Measurements from ENCODE around the gene CNTLN.
"Not testable (repeated sequence)": the region's sequence is repeated elsewhere in the genome, so short reads cannot be mapped to it uniquely, and the experiment has no call there.

Gene CNTLN

DNA sequence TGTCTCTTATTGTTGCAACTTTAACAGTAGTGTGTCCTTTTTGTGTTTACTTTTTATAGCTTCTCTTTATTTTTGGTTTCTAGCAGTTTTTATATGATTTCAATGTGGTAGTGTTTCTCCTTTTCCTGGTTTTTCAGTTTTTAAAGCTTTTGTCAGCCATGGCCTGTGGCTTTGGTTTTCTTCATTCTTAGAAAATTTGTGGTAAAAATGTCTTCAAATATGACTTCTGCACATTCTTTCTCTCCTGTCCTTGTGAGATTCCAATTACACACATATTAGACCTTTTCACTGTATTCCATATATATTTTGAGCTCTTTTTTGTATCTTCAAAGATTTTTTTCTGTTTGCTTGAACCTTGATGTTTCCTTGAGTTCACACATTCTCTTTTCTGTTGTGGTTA lies 180.5 kb downstream of the CNTLN start:
- no peak for DNase-seq

DNA sequence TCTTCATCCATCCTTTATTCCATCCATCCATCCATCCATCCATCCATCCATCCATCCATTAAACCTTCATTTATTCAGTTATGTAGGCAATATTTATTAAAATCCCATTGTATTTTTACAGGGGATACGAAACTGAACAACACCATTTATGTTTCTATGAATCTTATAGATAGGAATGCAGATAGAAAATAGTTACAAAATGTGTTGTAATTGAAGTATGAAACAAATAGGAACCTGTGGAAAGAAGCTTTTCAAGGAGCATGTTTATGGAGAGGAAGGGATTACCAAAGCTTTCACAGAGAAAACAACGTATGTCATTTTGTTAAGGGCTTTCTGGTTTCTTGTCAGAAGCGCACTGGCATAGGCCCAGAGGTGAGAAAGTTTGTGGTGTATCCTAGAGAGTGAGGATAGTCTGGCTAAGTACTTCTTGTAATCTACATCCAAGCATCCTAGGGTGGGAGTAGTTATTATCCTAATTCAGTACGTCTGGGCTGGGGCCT lies 184.0 kb downstream of the CNTLN start:
- DNase-seq = no peak

DNA sequence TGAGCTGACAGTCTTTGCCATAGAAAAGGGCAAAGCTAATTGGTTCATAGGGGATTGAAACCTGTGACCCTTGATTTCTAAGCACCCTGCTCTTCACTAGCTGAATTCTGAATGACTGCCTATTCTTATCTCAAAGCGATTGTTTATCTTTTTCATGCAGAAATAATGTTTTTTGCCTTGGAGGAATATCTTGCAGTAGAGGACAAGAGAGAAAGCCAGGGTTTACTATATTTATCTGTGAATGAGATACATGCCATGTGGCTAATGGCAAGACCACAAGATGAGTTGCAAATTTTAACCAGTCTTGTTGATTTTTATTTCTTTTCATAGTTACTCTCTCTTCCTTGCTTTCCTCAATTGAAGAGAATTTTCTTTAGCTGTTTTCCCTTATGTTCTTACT lies 185.0 kb downstream of the CNTLN start:
- DNase-seq = no peak

DNA sequence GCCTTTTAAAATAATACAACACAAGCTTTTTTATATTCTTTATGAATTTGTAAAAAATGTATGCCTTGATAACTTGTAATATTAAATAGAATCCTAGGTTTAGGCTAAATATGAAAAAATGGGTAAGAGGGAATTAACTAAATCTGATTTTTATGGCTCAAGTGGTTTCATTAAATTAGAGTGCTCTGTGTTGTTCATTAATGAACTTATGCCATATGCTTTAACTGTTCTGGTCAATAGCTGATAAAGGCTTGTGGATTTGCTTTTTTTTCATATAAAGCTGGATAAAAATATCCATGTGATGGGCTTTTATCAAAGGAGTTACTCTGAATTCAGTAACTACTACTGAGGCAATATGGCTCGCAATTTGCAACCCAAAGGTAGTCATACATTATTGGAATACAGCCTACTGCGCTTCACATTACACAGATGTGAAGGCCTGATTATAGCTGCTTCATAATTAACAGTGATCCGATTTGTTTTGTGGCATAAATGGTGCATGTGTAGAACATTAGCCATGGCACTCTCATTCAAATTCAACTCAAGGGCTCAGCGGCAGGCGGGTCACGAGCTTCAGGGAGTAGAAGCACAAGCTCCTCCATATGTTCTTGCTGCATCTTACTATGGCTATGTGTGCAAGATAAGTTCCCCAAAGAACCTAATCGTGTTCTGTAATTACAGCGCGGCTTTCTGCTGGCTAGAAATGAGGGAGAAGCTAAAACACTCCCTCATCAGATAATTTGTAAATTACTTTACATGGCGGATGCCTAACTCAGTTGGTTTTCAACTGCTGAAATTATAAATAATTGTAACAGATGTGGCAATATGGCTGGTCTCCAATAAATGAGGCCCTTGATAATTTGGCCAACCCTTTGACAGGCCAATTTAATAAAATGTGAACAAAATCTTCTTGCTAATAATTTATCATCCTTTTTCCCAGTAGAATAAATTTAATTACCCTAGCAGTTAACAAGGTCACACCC lies 188.3 kb downstream of the CNTLN start:
- no peak for DNase-seq

DNA sequence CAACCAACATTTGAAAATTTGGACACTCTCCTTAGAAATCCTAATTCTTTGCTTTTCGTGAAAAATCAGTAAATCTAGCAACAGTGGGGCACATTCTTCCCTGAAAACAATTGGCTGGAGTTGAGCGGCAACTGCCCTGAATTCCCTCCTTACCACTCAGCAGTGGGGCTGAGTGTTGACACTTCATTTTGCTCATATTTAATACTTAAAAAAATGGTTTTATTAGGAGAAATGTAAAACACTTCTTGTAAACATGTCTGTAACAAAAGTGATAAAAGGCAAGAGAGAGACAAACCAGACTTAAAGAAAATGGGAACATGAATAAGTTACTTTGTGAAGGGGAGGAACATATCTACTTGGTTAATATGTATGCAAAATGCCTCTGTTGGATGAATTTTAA lies 193.5 kb downstream of the CNTLN start:
- no peak for DNase-seq

DNA sequence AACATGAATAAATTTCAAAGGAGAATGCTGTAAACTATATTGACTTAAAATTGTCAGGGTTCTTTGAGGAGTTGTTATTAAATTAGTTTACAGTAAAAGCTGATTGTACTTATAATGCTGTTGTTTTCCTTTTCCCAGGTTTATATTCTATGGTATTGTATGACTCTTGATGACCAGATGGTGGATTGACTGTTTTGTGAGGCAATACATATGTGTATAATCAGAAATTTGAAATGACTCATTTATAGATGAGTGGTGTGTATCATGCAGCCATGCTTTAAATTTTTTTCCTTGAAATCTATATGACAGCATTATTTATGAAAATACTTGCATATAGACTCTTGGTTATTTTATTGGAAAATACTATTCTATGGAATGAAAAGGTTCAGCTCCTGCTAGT lies 195.3 kb downstream of the CNTLN start:
- DNase-seq = no peak

DNA sequence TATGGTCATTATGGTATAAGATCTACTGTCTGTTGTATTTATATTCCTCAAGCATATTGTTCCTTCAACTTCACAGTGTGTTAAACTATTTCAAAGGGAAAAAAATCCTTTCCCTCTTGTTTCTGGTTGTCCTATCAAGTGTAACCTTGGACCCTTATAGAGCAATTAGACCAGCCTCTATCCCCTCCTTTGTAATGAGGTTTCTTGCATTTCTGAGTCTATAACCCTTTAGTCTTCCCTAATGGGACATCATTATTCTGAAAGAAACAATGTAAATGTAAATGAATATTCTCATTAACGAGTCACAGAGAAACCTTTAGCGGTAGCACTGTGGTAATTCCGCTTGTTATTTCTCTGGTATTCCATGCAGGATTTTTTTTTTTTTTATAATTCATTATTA lies 197.3 kb downstream of the CNTLN start:
- DNase-seq = no peak

DNA sequence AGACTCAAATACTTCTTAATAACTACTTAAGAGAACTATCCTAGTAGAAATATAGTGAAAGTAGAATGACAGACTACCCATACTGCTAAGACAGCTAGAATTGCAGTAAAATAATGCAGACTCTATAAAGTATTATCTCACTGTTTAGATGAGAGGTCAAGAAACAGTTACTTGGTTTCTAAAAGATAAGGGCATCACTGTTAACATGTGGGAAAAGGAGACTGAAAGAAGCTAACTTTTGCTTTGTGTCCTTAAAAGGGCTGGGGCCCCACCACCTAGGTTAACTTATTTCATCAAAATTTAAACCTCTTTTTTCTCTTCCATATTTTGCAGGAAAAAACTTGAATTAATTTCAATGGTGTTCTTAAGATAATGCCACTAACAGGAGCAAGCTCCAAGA lies 204.3 kb downstream of the CNTLN start:
- no peak for DNase-seq

DNA sequence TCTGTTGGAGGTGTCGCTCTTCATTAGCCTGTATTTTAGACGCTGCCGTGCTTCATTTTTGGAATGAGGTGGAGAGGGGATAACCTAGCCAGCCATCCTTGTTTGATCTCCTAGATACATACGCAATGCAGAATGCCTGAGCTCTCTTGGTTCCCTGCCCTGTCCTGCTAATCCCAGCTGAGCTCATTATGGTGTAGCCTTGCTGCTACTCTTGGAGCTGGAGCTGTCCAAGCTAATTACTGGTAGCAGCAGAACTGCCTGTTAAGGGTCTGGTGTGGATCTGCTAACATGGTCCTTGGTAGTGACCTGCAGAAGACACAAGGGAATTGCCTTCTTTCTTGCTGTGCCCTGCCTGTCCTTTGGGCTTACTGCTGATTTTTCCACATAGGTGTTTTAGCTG lies 207.9 kb downstream of the CNTLN start:
- peak in 1 of 14 donors; percentile 64 for DNase-seq

DNA sequence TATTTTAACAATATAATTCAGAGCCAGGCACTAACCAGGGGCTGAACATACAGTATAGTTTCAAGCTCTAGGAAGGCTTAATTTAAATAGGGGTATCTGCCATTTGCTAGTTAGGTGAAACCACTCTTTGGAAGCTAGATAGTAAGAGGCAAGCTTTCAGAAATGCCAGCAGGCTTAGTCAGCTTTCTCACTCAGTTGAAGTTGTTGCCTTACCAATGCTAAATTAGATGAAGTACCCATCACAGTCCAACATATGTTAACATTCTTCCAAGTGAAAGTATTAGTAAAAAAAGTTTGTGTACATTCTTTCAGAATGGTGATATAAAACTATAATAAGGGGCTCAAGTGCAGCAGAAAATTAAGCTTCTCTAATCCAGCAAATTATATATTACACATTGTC lies 215.0 kb downstream of the CNTLN start:
- no peak for DNase-seq

DNA sequence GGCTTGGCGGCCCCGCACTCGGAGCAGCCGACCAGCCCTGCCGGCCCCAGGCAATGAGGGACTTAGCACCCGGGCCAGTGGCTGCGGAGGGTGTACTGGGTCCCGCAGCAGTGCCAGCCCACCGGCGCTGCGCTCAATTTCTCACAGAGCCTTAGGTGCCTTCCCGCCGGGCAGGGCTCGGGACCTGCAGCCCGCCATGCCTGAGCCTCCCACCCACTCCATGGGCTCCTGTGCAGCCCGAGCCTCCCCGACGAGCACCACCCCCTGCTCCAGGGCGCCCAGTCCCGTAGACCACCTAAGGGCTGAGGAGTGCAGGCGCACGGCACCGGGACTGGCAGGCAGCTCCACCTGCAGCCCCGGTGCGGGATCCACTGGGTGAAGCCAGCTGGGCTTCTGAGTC lies 219.2 kb downstream of the CNTLN start:
- not testable (repeated sequence) for DNase-seq

DNA sequence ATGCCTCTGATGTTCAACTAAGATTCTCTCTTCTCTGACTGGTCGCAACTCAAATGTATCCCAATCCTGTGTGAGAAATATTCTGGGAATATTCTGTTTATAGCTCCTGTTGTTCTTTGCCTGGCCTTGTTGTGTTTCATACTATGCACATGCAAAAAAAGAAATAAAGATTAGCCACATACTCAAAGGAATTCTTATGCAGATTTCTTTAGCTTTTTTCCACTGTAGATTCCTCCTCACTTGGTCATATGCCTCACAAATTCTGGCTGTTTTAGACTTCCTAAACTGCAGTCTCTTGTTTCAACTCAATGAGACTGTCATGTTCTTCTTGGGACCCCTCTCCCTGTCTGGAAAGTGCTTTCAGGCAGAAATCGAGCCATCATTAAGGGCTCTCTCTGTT lies 226.5 kb downstream of the CNTLN start:
- no peak for DNase-seq

DNA sequence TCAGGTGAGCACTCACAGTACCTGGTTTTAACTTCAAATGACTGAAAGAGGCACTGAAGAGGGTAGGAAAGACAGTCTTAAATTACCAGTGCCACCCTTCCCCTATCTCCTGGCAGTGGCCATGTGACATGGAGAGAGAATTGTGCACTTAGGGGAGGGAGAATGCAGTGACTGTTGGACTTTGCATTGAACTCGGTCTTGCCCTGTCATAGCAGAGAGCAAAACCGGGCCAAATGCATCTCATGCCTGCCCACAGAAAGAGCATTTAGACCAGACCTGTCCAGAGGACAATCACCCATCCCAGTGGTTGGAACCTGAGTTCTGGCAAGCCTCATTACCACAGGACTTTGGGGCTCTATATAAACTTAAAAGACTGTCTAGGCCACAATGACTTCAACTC lies 232.2 kb downstream of the CNTLN start:
- DNase-seq = no peak

DNA sequence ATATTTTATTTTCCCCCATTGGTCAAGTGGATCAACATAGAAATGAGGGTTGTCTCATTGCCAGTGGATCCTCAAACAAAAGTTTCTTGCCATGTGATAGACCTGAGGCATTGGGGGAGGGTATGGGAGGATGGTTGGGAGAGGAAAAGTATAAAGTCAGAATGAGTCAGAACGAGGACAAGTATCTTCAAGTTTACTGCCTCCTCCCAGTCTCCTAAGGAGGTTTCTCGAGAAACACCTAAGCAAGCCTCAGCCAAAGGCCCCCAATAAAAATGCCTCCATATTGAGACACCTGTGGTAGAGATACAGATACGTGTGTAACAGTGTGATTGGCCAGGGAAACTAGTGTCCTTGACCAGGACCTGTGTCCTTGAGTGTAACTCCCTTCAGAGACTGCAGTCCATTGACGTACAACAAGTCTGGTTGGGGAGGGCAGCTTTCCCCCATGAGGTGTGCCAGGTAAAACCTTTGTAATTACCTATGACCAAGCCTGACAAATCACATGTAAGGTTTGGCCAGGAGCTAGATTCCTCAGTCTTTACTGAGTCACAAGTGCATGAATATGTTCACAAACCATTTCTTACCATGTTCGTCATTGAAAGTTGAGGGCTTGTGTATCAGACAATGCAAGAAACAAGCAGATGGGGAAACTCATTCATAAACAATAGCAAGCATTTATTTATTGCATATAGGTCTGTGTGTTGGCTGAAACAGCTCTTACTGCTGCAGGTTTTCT lies 245.5 kb downstream of the CNTLN start:
- no peak for DNase-seq

DNA sequence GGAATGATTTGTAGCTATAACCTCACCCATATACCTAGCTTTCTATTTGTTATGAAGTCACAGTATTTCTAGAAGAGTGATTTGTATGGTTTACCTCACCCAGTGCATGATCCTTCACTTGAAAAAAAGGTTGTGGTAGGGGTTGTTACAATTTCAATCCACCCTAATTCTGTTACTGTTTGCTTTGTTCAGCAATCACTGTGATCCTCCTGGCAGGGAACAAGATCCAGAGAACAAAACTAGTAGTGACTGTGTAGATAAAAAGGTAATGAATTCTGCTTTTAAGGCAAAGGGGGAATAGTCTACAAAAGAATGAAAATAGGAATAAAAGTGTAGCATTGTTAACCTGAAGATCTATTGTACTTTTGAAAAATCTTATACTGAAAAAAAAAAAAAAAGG lies 252.7 kb downstream of the CNTLN start:
- DNase-seq = no peak

DNA sequence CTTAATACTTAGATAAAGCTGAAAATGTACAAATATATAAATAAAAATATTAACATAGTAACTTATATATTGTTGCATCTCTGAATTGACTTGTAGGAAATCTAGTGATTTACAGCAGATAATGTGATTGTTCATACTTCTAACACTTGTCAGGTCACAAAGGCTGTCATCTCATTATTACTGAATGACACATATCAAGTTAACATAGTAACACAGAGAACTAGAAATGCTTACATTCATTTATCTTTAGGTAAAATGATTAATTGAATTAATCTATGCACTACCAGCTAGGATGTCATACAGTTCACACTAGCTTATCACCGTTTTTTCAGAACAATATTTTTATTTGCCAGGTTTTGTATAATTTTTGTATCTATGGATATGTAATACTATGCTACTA lies 254.2 kb downstream of the CNTLN start:
- no peak for DNase-seq

DNA sequence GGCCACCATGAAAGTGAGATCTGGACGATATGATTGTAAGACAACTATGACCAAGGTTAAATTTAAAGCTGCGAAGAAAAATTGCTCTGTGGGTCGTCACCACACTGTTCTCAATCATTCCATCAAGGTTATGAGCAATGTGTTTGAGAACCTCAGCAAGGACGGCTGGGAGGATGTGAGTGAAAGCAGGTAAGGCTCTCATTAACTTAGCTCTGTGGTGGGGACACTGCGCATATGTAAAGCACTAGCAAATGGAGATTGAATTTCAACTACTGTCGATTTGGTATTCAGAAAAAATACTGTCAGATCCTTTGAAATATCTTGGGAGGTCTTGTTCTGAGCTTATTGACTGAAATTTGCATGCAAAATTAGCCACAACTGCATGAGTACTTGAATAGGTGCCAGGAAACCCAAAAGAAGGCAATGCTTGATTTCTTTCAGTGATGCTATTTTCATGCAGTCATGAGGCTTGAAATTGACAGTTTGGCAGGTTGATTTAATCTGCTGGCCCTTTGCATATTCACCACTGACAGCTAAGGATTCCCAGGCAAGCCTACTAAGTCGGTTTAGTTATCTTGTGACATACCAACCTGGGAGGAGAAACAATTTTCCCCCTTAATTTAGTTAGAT lies 260.2 kb downstream of the CNTLN start:
- DNase-seq = no peak

DNA sequence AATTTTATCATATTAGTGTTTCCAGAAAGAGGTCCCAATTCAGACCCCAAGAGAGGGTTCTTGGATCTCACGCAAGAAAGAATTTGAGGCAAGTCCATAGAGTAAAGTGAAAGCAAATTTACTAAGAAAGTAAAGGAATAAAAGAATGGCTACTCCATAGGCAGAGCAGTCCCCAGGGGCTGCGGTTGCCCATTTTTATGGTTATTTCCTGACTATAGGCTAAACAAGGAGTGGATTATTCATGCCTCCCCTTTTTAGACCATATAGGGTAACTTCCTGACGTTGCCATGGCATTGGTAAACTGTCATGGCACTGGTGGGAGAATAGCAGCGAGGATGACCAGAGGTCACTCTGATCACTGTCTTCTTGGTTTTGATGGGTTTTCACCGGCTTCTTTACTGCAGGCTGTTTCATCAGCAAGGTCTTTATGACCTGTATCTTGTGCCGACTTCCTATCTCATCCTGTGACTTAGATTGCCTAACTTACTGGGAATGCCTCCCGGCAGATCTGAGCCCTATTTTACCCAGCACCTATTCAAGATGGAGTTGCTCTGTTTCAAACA lies 262.4 kb downstream of the CNTLN start:
- not testable (repeated sequence) for DNase-seq

DNA sequence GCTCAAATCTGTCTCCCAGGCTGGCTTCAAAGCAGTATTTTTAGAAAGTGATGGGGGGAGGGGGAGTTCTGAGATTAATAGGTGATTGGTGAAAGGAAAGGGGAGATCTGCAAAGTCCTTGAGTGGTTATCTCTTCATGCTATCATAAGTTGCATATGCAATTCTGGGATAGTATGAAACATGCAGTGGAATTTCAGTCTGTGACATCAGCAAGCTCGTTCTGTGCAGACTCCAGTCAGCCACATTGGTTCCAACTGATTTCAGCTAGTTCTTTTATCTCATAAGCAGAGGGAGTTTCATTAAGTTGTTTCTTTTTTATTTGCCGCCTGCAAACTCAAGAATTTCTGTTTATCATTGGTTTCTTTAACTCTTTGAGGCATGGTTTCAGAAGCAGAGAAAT lies 263.5 kb downstream of the CNTLN start:
- no peak for DNase-seq

DNA sequence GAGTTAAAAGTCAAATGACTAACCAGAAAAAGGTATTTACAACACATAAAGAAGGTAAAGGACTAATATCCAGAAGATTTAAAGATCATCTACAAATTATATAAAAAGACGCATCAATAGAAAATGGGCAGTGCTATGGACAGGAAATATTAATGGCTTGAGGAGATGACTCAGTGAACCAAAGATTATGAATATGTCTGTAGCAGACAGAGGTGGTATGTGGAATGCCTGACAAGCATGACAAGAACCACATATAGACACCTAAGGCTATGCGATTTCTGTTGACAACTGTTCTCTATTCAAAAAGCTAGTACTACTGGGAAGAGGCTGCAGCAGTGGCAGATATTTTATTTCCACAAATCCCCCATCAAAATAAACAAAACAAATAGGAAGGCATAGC lies 267.0 kb downstream of the CNTLN start:
- no peak for DNase-seq

DNA sequence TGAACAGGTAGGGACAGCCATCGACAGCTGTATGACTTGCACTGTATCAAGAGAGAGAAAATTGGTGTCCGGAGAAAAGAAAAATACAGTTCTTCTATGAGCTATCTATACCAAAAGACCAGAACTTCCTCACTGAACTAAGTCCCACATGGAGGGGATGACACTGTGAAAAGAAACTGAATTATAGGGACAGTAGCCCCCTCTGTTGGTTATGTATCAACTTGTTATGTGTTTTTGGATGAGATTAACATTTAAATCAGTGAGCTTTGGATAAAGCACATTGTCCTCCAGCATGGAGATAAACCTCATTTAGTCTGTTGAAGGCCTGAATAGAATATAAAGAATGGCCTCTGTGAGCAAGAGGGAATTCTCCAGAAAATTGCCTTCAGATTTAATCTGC lies 267.5 kb downstream of the CNTLN start:
- DNase-seq = no peak

DNA sequence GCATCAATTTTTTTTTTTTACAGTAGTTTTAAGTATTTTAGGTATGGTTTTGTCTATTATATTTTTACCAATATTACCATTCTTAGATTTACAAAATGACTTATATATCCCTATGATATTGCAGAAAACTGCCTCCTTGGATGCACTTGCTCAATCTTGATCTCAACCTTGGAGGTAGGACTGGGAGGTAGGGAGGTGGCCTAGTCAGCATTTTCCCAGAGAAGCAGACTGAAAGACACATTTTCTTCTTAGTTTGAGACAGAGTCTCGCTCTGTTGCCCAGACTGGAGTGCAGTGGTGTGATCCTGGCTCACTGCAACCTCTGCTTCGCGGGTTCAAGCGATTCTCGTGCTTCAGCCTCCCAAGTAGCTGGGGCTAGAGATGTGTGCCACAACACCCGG lies 268.7 kb downstream of the CNTLN start:
- DNase-seq = no peak

DNA sequence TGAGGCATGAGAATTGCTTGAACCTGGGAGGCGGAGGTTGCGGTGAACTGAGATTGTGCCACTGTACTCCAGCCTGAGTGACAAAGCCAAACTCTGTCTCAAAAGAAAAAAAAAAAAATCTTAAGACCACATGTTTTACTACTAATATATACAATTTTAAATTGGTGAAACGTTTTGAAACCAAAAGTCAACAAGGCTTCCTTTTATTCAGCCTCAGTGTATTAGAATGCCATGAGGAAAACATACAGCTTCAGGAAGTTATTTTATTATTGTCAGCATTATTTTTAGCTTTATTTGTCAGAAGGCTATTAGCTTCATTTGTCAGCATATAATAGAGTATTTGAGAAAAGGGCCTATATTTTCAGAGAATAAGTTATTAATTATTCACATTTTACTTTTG lies 280.1 kb downstream of the CNTLN start:
- DNase-seq = no peak
